HG03575 (cell line): ENCODE data around the gene CDKL2.

Source experiments
- ATAC-seq: cut with Tn5 transposase; IDR thresholded peaks from one replicate; pipeline ENCODE4 v1.9.1; 2021; ENCODE audit not compliant: unreplicated experiment, insufficient number of reproducible peaks, low FRiP score; ENCODE audit errors: extremely low read depth

The CDKL2 gene

GRCh38 chr4:75653845-75654503 is 23.6 kb upstream of the CDKL2 start:
- no peak for ATAC-seq

- ATAC-seq: no peak
These were observed 13.8 kb upstream of the CDKL2 start for GRCh38 chr4:75644095-75644494.

- ATAC-seq: no peak
These were observed 13.3 kb upstream of the CDKL2 start for GRCh38 chr4:75643651-75644050.

DNA sequence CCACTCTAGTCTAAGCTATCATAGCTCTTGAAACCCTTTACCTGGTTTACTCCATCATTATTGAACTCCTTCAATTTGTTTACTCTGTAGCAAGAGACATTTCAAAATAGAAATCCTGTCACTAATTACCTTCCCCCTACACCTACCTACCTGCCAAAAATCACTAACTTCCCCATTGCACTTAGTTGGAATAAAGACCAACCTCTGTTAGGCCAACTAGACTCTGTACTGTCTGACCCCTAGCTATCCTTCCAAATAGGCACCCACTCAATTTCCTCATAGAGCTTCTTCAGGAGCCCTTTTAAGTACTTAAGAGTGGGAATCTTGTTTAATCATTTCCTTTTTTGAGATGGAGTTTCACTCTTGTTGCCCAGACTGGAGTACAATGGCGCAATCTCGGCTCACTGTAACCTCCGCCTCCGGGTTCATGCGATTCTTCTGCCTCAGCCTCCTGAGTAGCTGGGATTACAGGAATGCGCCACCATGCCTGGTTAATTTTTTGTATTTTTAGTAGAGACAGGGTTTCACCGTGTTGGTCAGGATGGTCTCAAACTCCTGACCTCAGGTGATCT is 8.9 kb upstream of the CDKL2 start:
- ATAC-seq: no peak

- no peak for ATAC-seq
These were observed 7.5 kb upstream of the CDKL2 start for GRCh38 chr4:75637827-75638226.

DNA sequence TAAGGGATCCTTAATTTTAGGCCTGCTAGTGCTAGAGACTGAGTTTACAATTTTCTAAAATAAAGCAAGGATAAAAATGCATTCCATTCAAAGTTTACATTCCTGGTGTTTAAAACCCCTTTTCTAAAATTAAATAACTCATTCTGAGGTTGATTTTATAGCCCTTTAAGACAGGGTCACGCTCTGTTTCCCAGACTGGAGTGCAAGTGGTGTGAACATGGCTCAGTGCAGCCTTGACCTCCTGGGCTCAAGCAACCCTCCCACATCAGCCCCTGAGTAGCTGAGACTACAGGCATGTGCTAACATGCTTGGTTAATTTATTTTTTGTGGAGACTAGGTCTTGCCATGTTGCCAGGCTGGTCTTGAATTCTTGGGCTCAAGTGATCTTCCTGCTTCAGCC is 6.8 kb upstream of the CDKL2 start:
- ATAC-seq: no peak

- ATAC-seq: no peak
These were observed 4.6 kb upstream of the CDKL2 start for GRCh38 chr4:75634951-75635350.

DNA sequence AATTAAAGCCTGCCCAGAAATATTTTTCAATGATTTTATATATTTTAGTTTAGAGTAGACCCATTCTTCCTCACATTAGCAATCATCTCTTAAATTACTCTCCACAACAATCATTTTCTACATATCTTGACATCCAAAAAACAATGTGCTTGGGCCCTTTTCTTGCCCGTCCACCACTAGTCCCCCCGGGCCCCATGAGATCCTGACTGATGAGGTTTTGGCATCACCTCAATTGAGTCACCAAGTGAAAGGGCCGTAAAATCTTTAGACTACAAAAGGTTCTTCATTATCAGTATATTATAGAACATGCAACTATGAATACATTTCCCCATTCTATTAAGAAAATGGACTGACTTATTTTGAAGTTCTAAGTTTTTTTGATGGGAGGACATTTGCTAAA is 4.0 kb upstream of the CDKL2 start:
- no peak for ATAC-seq

DNA sequence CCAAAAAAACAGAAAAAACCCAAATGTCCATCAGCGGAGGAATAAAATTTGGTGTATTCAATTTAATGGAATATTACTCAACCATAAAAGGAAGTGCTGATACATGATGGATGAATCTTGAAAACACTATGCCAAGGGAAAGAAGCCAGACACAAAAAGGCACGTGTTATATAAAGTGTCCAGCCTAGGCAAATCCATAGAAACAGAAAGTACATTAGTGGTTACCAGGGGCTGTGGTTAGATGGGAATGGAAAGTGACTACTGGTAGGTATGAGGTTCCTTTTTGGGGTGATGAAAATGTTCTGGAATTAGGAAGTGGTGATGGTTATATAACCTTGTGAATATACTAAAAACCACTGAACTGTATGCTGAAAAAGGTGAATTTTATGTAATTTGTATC is 3.5 kb upstream of the CDKL2 start:
- no peak for ATAC-seq

DNA sequence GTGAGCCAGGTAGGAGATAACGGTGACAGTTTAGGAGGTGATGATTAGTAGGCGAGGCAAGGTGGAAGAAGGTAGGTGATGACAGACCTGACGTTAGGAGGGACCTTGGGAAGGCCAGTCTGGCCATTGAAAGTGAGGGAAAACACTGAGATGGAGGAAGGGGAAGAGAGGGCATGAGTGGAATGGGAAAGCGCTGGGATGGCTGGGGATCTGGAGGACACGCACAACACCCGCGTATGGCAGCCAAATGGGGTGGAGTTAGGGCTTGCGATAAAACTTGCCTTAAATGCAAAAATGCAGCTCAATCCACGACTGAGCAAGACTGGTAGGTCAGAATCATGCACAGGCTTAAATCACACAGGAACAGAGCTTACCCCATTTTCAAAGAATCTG is 605 bp upstream of the CDKL2 start:
- no peak for ATAC-seq

GRCh38 chr4:75629239-75629638 is 1.1 kb downstream of the CDKL2 start:
- ATAC-seq: no peak

- no peak for ATAC-seq
These were observed 7.3 kb downstream of the CDKL2 start for GRCh38 chr4:75623026-75623425.

DNA sequence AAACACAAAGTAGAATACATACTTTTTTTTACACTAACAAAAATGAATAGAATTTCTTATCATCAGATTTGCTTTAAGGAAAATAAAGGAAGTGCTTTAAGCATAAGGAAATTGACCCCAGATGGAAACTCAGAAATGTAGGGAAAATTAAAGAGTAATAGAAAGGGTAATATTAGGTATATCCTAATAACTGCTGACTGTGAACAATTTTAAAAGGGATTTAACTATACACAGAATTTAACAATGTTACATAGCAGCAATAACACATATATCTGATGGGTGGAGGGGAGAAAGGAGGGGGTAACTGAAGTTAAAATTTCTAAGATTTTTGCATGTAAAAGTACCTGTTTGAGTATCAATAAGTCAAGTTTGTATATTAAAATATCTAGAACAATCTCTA is 8.6 kb downstream of the CDKL2 start:
- no peak for ATAC-seq

DNA sequence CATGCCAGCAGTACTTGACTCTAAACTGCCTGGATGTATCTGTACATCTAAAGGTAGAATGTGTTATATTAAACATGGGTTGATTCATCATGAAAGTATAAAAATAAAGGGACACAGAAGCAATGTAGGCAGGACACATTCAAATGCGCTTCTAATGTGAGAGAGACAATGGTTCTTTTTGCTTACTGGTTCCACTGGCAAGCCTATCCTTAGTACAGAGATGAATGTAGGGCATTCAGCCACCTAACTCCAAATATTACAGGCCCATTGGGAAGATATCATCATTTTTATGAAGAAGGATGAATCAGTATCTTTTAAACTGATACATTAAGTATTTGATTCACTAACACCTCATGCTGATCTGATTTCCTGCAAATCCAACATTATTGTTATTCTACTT is 18.0 kb downstream of the CDKL2 start:
- ATAC-seq: no peak

- no peak for ATAC-seq
These were observed 24.4 kb downstream of the CDKL2 start for GRCh38 chr4:75605928-75606327.

DNA sequence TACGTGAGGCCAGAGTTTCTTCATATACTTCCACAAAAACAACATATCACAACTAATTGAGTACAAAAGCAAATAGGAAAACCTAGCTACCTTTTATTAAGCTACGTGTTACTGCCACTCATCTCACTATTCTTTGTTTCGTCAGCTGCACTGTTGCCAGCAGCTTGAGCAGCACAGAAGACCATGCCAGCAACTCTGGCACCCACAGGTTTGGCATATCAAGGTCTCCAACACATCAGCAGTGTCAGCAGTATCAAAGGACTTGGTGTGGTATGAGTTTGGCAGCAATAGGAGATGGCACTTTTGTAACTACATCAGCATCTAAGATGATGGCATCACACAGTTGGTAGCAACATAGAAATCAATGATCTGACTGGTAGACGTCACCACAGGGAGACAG is 30.7 kb downstream of the CDKL2 start:
- ATAC-seq: no peak

DNA sequence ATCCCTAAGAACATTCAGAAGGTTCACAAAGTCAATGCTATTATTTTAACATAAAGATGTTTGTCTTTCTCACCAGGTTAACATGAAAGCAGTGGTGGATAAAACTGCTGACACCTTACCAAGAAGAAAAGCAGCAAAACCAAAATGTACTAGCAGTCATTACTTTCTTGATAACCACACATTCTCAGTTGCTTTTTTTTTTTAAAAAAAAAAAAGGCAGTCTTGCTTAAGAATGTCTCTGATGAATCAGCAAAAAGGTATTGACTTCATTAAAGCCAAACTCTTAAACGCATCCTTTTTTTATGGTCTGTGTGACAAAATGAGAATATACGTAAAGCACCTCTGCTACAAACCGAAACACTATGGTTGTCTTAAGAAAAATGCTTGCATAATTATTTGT is 31.9 kb downstream of the CDKL2 start:
- no peak for ATAC-seq

DNA sequence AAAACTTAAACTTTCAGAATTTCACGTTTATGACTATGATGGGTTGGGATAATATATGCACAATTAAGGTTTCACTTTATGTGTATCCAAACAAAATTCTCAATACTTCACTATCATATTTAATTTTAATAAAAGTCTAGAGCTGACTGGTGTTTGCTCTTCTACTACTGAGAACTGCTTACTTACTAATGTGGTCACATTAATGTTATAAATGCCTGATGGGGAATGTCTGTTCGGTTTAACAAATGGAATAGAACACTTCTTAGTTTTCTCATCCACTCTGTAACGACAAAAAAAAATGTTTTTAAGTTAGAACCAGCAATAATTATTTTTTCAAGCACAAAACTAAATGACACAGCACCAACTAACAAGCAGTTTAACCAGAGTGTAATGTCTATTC is 34.3 kb downstream of the CDKL2 start:
- ATAC-seq: no peak

DNA sequence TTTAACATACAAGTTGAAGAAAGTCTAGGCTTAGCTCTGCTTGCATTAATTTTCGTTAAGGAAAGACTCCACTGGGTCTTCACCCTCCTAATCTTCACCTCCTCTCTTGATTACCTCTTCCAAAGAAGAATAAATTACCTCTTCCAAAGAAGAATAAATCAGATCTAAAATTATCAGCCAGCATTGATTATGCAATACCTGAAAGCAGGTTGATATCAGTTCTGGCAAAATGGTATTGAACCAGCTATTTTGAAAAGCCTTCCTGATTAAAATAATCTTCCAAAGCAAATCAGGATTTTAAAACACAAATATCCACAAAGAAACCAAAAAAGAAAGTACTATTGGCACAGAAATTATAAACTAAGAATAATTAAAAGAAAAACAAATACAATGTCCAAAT is 36.9 kb downstream of the CDKL2 start:
- ATAC-seq: no peak

GRCh38 chr4:75584067-75584466 is 46.3 kb downstream of the CDKL2 start:
- ATAC-seq: no peak

DNA sequence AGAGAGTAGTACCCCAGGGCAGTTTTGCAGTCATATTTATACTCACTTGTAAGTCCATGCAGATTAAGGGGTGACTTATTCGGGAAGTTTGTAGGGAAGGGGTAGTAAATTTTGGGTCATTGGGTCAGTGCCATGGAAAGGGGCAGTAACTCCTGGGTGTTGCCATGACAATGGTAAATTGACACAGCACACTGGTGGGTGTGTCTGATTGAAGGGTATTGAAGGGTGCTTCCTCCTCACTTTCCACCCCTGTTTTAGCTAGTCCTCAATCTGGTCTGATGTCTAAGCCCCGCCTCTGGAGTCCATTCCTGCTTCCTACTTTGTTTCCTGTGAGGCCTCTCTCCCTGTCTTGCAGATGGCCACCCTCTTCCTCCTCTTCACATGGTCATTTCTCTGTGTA is 62.6 kb downstream of the CDKL2 start:
- ATAC-seq: no peak
